Mesothelial cell of epicardium (in vitro differentiated cells): ENCODE results near the gene SPDEF. TPM values are rescaled to one million over a fixed set of nuclear protein-coding genes. Genes with fewer than 3 reads are reported as not detected.

Experiments used
- DNase-seq, 2 experiments: peaks; one replicate each; pipeline ENCODE4 v3.0.0; 2021; ENCODE audit warnings: low spot score in 2 of 2; ENCODE audit not compliant: unreplicated experiment in 2 of 2
- H3K27ac Mint-ChIP-seq: 2 replicates; pipeline ENCODE4 v1.8.0; 2021; ENCODE audit warnings: mixed read lengths
- H3K27me3 Mint-ChIP-seq: 2 replicates; pipeline ENCODE4 v1.8.0; 2021; ENCODE audit warnings: low read depth, mixed read lengths
- H3K36me3 Mint-ChIP-seq: 2 replicates; pipeline ENCODE4 v1.8.0; 2021; ENCODE audit warnings: mixed read lengths
- H3K4me1 Mint-ChIP-seq: 2 replicates; pipeline ENCODE4 v1.8.0; 2021; ENCODE audit warnings: mixed read lengths
- H3K4me3 Mint-ChIP-seq: 2 replicates; pipeline ENCODE4 v1.8.0; 2021; ENCODE audit warnings: mild to moderate bottlenecking, moderate library complexity, mixed read lengths
- H3K9me3 Mint-ChIP-seq: 2 replicates; pipeline ENCODE4 v1.8.0; 2021; ENCODE audit warnings: mixed read lengths
- CTCF ChIP-seq: fragments of 200-600 bp; sonication (generic); IDR thresholded peaks from one replicate; pipeline ENCODE4 v1.5.0; 2021; ENCODE audit warnings: antibody characterized with exemption; ENCODE audit not compliant: unreplicated experiment
- total RNA-seq: library from RNA; stranded (reverse); gene quantifications from 3 replicates; pipeline ENCODE4 v1.2.1, GENCODE V29; 2021

Gene SPDEF
- total RNA-seq, 1 donor from 2014 or later = 0.34 TPM

GRCh38 chr6:34513646-34514045 lies 42.5 kb downstream of the SPDEF start:
- Mint-ChIP-seq H3K4me1 (peaks cover 28% of the 10 kb centered on the region), H3K4me3 (no peak overlapping the region), H3K36me3 (no peaks in the 10 kb centered on the region), H3K27me3 (peaks cover 9% of the 10 kb centered on the region), H3K9me3 (peaks cover 13% of the 10 kb centered on the region), H3K27ac (peak overlapping the region; percentile 67)
- DNase-seq = no peak
- TF ChIP-seq CTCF = no peak

GRCh38 chr6:34512738-34513115 lies 43.4 kb downstream of the SPDEF start:
- Mint-ChIP-seq H3K27ac (peak overlapping the region; percentile 67), H3K36me3 (no peaks in the 10 kb centered on the region), H3K27me3 (peaks cover 9% of the 10 kb centered on the region), H3K4me3 (no peak overlapping the region), H3K9me3 (peaks cover 13% of the 10 kb centered on the region), H3K4me1 (peaks cover 28% of the 10 kb centered on the region)
- no peak for TF ChIP-seq CTCF
- no peak for DNase-seq

GRCh38 chr6:34511915-34512737 lies 44.0 kb downstream of the SPDEF start:
- Mint-ChIP-seq H3K4me1 (peaks cover 28% of the 10 kb centered on the region), H3K27me3 (peaks cover 7% of the 10 kb centered on the region), H3K36me3 (no peaks in the 10 kb centered on the region), H3K4me3 (no peak overlapping the region), H3K27ac (peak overlapping the region; percentile 67), H3K9me3 (peaks cover 13% of the 10 kb centered on the region)
- TF ChIP-seq CTCF = no peak
- no peak for DNase-seq

- H3K4me1 Mint-ChIP-seq = peaks cover 28% of the 10 kb centered on the region
- DNase-seq = no peak
Observed at GRCh38 chr6:34511214-34511914, 44.8 kb downstream of the SPDEF start.

GRCh38 chr6:34510299-34510698 lies 45.8 kb downstream of the SPDEF start:
- Mint-ChIP-seq H3K27ac (no peak overlapping the region), H3K36me3 (no peaks in the 10 kb centered on the region), H3K4me3 (no peak overlapping the region), H3K4me1 (peaks cover 28% of the 10 kb centered on the region), H3K27me3 (peaks cover 4% of the 10 kb centered on the region), H3K9me3 (peaks cover 13% of the 10 kb centered on the region)
- no peak for TF ChIP-seq CTCF
- no peak for DNase-seq

More at GRCh38 chr6:34511214-34511914, 44.8 kb downstream of the SPDEF start:
- no peak for TF ChIP-seq CTCF
- peak overlapping the region; percentile 63 for H3K27ac Mint-ChIP-seq
- H3K36me3 Mint-ChIP-seq = no peaks in the 10 kb centered on the region
- H3K27me3 Mint-ChIP-seq = peaks cover 4% of the 10 kb centered on the region
- no peak overlapping the region for H3K4me3 Mint-ChIP-seq
- H3K9me3 Mint-ChIP-seq = peaks cover 13% of the 10 kb centered on the region
